ENCODE results near the gene CNTNAP2. TPM values are rescaled to one million over a fixed set of nuclear protein-coding genes. Genes with fewer than 3 reads are reported as not detected.

Gene CNTNAP2
- total RNA-seq, 1 donor from 2014 or later = 0.27 TPM

DNA sequence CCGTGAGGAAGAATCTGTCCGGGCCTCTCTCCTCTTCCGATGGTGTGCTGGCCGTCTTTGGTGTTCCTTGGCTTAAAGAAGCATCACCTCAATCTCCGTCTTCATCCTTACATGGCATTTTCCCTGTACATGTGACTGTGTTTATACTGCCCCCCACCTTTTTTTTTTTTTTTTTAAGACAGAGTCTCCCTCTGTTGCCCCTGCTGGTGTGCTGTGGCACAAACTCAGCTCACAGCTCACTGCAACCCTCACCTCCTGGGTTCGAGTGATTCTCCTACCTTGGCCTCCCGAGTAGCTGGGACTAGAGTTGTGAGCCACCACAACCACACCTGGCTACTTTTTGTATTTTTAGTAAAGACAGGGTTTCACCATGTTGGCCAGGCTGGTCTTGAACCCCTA lies 2352.1 kb downstream of the CNTNAP2 start:
- H3K9me3 Mint-ChIP-seq (ENCODE audit: low read depth) = no peaks in the 10 kb centered on the region
- DNase-seq (ENCODE audit: low spot score) = no peak
- TF ChIP-seq, protein P1, sequence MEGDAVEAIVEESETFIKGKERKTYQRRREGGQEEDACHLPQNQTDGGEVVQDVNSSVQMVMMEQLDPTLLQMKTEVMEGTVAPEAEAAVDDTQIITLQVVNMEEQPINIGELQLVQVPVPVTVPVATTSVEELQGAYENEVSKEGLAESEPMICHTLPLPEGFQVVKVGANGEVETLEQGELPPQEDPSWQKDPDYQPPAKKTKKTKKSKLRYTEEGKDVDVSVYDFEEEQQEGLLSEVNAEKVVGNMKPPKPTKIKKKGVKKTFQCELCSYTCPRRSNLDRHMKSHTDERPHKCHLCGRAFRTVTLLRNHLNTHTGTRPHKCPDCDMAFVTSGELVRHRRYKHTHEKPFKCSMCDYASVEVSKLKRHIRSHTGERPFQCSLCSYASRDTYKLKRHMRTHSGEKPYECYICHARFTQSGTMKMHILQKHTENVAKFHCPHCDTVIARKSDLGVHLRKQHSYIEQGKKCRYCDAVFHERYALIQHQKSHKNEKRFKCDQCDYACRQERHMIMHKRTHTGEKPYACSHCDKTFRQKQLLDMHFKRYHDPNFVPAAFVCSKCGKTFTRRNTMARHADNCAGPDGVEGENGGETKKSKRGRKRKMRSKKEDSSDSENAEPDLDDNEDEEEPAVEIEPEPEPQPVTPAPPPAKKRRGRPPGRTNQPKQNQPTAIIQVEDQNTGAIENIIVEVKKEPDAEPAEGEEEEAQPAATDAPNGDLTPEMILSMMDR (IDR thresholded peaks at IDR 0.05) = no peak
- H3K4me3 Mint-ChIP-seq (ENCODE audit: unreplicated experiment) = no peak overlapping the region
- no peaks in the 10 kb centered on the region for H3K4me1 Mint-ChIP-seq (ENCODE audit: low read depth)
- peaks cover 9% of the 10 kb centered on the region for H3K27me3 Mint-ChIP-seq (ENCODE audit: low read depth)
- H3K36me3 Mint-ChIP-seq (ENCODE audit: low read depth) = no peaks in the 10 kb centered on the region
- H3K27ac Mint-ChIP-seq (ENCODE audit: unreplicated experiment) = no peak overlapping the region

Small RNAs within 50 kb of the gene (microRNA-seq; reads per million reads assigned to microRNA genes)
- not detected for gene MIR548F4 (ENCODE audit: borderline number of aligned reads)
